Measurements from ENCODE around the gene RPL29. TPM values are rescaled to one million over a fixed set of nuclear protein-coding genes. Genes with fewer than 3 reads are reported as not detected.
"Not testable (repeated sequence)": the region's sequence is repeated elsewhere in the genome, so short reads cannot be mapped to it uniquely, and the experiment has no call there.

The RPL29 gene
- 1,678 TPM for total RNA-seq

- H3K4me1 ChIP-seq = peaks cover 28% of the 10 kb centered on the region
- peak within 1 kb of the TSS; percentile 89 for H3K27ac ChIP-seq
Observed at GRCh38 chr3:51995346-51996163, at the start of gene RPL29. RPL29 (minus strand) TSS chr3:51995895; CDS start chr3:51995461, 434 bp downstream.

GRCh38 chr3:52044869-52045619 lies 49.3 kb upstream of the RPL29 start:
- H3K4me3 ChIP-seq = no peak overlapping the region
- H3K27ac ChIP-seq = peak overlapping the region; percentile 95
- H3K27me3 ChIP-seq = no peaks in the 10 kb centered on the region
- TF ChIP-seq POLR2A (IDR thresholded peaks at IDR 0.05) (no peak), POLR2AphosphoS5 (IDR thresholded peaks at IDR 0.05; ENCODE audit: insufficient read depth in 1 of 2, low read depth in 1 of 2) (peak in 1 of 2 donors; percentile 10)
- H3K36me3 ChIP-seq = peaks cover 0 to 16% of the 10 kb centered on the region in 2 donors
- no peak for DNase-seq (ENCODE audit: extremely low spot score in 2 of 2)
- H3K4me1 ChIP-seq = peaks cover 74% of the 10 kb centered on the region
- intact Hi-C loops (cut with DNase I) = no loop called here
- H3K9me3 ChIP-seq = no peaks in the 10 kb centered on the region

More at GRCh38 chr3:51995346-51996163, at the start of gene RPL29:
- peak in 1 of 2 donors; percentile 96 for DNase-seq (ENCODE audit: extremely low spot score in 2 of 2)
- Histone ChIP-seq H3K9me3 (no peaks in the 10 kb centered on the region), H3K27me3 (no peaks in the 10 kb centered on the region), H3K36me3 (peaks cover 0 to 17% of the 10 kb centered on the region in 2 donors), H3K4me3 (peak within 1 kb of the TSS; percentile 77 to 85)
- TF ChIP-seq POLR2A (IDR thresholded peaks at IDR 0.05) (peak in 1 of 2 donors; percentile 51), POLR2AphosphoS5 (IDR thresholded peaks at IDR 0.05; ENCODE audit: insufficient read depth in 1 of 2, low read depth in 1 of 2) (peak; percentile 96 to 99), CTCF (IDR thresholded peaks at IDR 0.05) (peak; percentile 8 to 55 (median 54))
- intact Hi-C loops (cut with DNase I) = no loop called here

DNA sequence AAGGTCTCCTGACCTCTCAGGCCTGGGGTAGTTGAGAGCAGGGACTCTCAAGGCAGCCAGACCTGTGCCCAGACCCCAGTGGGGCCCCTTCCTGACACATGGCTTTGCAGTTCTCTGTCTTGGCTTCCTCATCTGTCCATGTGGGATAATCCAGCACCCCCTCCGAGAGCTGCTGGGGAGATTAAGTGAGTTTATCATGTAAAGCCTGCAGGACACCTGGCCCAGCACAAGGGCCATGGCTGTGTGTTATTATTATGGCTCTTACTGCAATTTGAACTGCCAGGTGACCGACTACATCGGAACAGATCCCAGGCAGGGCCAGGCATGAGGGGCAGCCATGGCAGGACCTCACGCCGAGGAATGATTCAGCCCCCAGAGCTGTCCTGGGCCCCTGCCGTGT lies 48.1 kb upstream of the RPL29 start:
- Histone ChIP-seq H3K4me1 (peaks cover 76% of the 10 kb centered on the region), H3K27ac (peak overlapping the region; percentile 23), H3K9me3 (no peaks in the 10 kb centered on the region), H3K36me3 (peaks cover 0 to 3% of the 10 kb centered on the region in 2 donors), H3K4me3 (no peak overlapping the region), H3K27me3 (no peaks in the 10 kb centered on the region)
- intact Hi-C loops (cut with DNase I) = no loop called here
- TF ChIP-seq POLR2AphosphoS5 (IDR thresholded peaks at IDR 0.05; ENCODE audit: insufficient read depth in 1 of 2, low read depth in 1 of 2) = no peak
- TF ChIP-seq CTCF (IDR thresholded peaks at IDR 0.05) = no peak
- no peak for TF ChIP-seq POLR2A (IDR thresholded peaks at IDR 0.05)
- DNase-seq (ENCODE audit: extremely low spot score in 2 of 2) = no peak

DNA sequence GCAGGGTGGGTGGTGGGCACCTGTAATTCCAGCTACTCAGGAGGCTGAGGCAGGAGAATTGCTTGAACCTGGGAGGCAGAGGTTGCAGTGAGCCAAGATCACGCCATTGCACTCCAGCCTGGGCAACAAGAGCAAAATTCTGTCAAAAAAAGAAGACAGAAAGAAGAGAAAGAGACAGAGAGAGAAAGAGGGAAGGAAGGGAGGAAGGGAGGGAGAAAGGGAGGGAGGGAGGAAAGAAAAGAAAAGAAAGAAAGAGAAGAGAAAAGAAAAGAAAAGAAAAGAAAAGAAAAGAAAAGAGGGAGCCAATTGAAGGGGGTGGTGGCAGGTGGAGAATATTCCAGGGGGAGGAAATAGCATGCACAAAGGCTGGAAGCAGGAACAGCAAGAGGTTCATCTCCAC lies 47.3 kb upstream of the RPL29 start:
- H3K9me3 ChIP-seq; H3K27ac ChIP-seq; intact Hi-C loops (cut with DNase I); H3K27me3 ChIP-seq; DNase-seq (ENCODE audit: extremely low spot score in 2 of 2); H3K36me3 ChIP-seq; H3K4me3 ChIP-seq: not testable (repeated sequence)
- peaks cover 76% of the 10 kb centered on the region for H3K4me1 ChIP-seq

DNA sequence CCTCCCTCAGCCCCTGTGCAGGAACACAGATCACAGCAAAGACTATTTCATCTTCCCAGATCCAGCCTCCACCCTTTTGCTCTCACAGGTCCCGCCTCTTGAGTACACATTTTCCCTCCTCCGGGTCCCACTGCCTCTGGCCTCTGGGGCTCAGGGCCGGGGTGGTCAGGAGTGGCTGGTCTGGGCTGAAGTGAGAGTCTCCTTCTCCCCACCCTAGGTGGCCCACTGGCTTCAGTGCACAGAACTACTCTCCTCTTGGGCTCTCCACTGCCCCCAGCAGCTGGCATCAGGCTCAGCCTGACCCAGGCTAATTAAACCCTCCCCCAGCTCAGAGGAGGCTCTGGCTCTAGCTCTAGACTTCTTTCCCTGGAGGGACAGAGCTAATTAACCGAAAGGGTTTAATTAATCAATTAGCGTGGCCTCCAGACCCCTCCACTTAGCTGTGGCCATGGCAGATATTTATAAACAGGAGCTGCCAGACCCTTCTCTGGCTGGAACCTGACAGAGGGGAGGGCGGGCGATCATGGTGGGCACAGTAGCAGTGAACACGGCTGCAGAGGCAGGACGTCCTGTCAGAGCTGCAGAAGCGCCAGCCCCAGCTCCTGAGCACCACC lies 45.5 kb upstream of the RPL29 start:
- no peak overlapping the region for H3K4me3 ChIP-seq
- no peak overlapping the region for H3K27ac ChIP-seq
- H3K9me3 ChIP-seq = no peaks in the 10 kb centered on the region
- TF ChIP-seq CTCF (IDR thresholded peaks at IDR 0.05) = no peak
- TF ChIP-seq POLR2A (IDR thresholded peaks at IDR 0.05) = no peak
- TF ChIP-seq POLR2AphosphoS5 (IDR thresholded peaks at IDR 0.05; ENCODE audit: insufficient read depth in 1 of 2, low read depth in 1 of 2) = no peak
- no peak for DNase-seq (ENCODE audit: extremely low spot score in 2 of 2)
- peaks cover 61% of the 10 kb centered on the region for H3K4me1 ChIP-seq
- H3K27me3 ChIP-seq = no peaks in the 10 kb centered on the region
- H3K36me3 ChIP-seq = no peaks in the 10 kb centered on the region
- intact Hi-C loops (cut with DNase I) = no loop called here
